AG09319 (cell line): ENCODE results near the gene C2CD2.

Source experiments
- DNase-seq: peaks from one replicate; pipeline ENCODE4 v3.0.0-alpha.2; 2010; ENCODE audit warnings: low read depth; ENCODE audit errors: extremely low read depth
- TF ChIP-seq, protein P1 (sequence below): IDR thresholded peaks from 2 replicates; pipeline ENCODE4 v1.5.1; 2011; ENCODE audit warnings: low read depth, mild to moderate bottlenecking, inconsistent platforms, low read length, moderate library complexity

Gene C2CD2

GRCh38 chr21:41859297-41859980 is 94.4 kb downstream of the C2CD2 start:
- TF ChIP-seq, protein P1, sequence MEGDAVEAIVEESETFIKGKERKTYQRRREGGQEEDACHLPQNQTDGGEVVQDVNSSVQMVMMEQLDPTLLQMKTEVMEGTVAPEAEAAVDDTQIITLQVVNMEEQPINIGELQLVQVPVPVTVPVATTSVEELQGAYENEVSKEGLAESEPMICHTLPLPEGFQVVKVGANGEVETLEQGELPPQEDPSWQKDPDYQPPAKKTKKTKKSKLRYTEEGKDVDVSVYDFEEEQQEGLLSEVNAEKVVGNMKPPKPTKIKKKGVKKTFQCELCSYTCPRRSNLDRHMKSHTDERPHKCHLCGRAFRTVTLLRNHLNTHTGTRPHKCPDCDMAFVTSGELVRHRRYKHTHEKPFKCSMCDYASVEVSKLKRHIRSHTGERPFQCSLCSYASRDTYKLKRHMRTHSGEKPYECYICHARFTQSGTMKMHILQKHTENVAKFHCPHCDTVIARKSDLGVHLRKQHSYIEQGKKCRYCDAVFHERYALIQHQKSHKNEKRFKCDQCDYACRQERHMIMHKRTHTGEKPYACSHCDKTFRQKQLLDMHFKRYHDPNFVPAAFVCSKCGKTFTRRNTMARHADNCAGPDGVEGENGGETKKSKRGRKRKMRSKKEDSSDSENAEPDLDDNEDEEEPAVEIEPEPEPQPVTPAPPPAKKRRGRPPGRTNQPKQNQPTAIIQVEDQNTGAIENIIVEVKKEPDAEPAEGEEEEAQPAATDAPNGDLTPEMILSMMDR: no peak
- DNase-seq: no peak

DNA sequence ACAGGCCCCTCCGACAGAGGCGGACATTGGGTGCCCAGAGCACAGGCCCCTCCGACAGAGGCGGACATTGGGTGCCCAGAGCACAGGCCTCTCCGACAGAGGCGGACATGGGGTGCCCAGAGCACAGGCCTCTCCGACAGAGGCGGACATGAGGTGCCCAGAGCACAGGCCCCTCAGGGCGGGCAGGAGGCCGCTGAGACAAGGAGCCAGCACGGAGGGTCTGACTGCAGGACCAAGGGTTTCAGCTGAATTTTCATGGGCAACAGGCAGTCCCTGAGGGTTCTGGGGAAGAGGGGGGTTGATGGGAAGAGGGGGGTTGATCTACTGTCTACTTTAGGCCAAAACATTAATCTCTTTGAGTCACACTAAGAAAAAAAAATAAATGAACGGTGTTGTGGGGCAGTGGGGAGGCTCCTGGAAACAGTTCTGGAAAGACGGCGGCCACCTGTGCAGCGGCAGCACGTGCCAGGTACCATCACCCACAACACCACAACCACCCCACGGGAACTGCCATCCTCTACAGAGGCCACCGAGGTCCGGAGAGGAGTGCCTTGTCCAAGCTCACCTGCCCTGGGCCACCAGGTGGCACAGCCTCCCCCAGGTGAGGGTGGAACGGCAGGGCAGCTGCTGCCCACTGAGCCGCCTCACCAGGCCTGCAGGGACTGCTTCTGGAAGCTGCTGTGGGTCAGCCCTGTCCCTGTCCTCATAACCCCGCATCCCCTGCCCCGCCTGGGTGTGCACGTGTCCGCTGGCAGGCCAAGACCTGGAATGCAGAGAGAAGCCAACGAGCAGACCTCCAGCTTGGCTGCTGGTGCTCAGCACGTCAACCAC is 95.1 kb downstream of the C2CD2 start:
- DNase-seq: no peak
- TF ChIP-seq, protein P1: no peak

GRCh38 chr21:41857771-41858300 is 96.0 kb downstream of the C2CD2 start:
- no peak for DNase-seq
- TF ChIP-seq, protein P1: no peak

GRCh38 chr21:41856572-41856971 is 97.2 kb downstream of the C2CD2 start:
- TF ChIP-seq, protein P1: no peak
- no peak for DNase-seq

- no peak for DNase-seq
- TF ChIP-seq, protein P1: no peak
These were observed 99.3 kb downstream of the C2CD2 start for GRCh38 chr21:41854426-41854995.

- TF ChIP-seq, protein P1: no peak
- DNase-seq: no peak
These were observed 100.9 kb downstream of the C2CD2 start for GRCh38 chr21:41852929-41853320.
